Lower leg skin (tissue), 4 donors: ENCODE results near the gene NFATC2. TPM values are rescaled to one million over a fixed set of nuclear protein-coding genes. Genes with fewer than 3 reads are reported as not detected.

Experiments
- DNase-seq, 2 donors: peaks; one replicate each; pipeline ENCODE4 v3.0.0-alpha.2; 2019; ENCODE audit warnings: low spot score in 2 of 2
- H3K4me3 ChIP-seq: fragments of 200-600 bp; sonication (generic); 2 replicates; pipeline ENCODE4 v1.5.1; 2017; ENCODE audit warnings: mild to moderate bottlenecking, low read depth; ENCODE audit not compliant: poor library complexity, severe bottlenecking
- POLR2A ChIP-seq, 2 donors: fragments of 450-650 bp; IDR thresholded peaks; one replicate each; pipeline ENCODE4 v1.6.1; 2016 to 2017; ENCODE audit warnings: antibody characterized with exemption in 2 of 2, mild to moderate bottlenecking in 1 of 2, moderate library complexity in 1 of 2
- WGBS, 2 donors: methylation state at CpG; one replicate each; pipeline ENCODE4 v1.1.5; 2018; 5-methylcytosine and 5-hydroxymethylcytosine counted together
- intact Hi-C: fragments of 100-400 bp; cut with DNase I; formaldehyde crosslinking; loops from one replicate; pipeline ENCODE4 v1.15.0; 2023; ENCODE audit warnings: low total_unique reads
- total RNA-seq, 4 donors: library from RNA; depleted of rRNA; stranded (reverse); fragments of >200 nt; gene quantifications; one replicate each; pipeline ENCODE4 v1.1.0, GENCODE V29; 2016
- TF ChIP-seq, protein P1 (sequence below), 3 donors: fragments of 450-650 bp; IDR thresholded peaks; one replicate each; pipeline ENCODE4 v1.5.1; 2016; ENCODE audit warnings: antibody characterized with exemption in 3 of 3, mild to moderate bottlenecking in 3 of 3, moderate library complexity in 2 of 3

Gene NFATC2
- total RNA-seq, 4 donors from 2014 or later: 4.0 to 10.4 (median 5.1) TPM

DNA sequence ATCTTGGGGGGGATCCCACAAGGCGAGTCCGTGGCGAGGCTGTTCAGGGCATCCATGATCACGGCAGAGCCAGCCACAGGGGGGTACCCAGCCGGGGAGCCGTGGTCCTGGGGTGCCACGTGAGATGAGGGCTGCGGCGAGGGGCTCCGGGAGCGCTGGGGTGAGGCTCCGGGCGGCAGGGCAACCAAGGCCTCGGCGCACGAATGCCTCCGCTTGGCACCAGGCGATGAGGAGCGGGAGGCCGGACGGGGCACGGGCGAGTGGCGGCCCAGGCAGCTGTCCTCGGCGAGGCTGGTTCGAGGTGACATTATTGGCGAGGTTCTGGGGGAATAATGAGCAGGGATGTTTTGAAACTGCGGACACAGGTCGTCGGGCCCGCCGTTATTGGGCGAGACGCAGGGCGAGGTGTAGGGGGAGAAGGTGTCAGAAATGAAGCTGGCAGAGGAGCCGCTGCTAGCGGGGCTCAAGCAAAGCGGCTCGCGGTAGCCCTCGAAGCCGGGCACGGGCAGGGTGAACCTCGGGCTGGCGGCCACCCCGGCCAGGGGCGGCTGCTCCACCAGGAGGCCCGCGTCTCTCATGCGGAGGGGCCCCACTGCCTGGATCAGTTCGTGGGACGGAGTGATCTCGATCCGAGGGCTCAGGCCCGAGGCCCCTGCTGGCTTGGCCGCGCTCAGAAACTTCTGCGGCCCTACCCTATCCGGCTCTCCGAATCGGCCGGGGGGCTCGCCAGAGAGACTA lies 19.1 kb downstream of the NFATC2 start:
- WGBS, 2 donors: 96 to 97% methylated on average over 58 to 64 of the region's 64 CpGs
- intact Hi-C loops: no loop called here
- TF ChIP-seq POLR2A (IDR thresholded peaks at IDR 0.05): no peak
- TF ChIP-seq, protein P1, sequence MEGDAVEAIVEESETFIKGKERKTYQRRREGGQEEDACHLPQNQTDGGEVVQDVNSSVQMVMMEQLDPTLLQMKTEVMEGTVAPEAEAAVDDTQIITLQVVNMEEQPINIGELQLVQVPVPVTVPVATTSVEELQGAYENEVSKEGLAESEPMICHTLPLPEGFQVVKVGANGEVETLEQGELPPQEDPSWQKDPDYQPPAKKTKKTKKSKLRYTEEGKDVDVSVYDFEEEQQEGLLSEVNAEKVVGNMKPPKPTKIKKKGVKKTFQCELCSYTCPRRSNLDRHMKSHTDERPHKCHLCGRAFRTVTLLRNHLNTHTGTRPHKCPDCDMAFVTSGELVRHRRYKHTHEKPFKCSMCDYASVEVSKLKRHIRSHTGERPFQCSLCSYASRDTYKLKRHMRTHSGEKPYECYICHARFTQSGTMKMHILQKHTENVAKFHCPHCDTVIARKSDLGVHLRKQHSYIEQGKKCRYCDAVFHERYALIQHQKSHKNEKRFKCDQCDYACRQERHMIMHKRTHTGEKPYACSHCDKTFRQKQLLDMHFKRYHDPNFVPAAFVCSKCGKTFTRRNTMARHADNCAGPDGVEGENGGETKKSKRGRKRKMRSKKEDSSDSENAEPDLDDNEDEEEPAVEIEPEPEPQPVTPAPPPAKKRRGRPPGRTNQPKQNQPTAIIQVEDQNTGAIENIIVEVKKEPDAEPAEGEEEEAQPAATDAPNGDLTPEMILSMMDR (IDR thresholded peaks at IDR 0.05): no peak
- H3K4me3 ChIP-seq: no peak overlapping the region
- no peak for DNase-seq

DNA sequence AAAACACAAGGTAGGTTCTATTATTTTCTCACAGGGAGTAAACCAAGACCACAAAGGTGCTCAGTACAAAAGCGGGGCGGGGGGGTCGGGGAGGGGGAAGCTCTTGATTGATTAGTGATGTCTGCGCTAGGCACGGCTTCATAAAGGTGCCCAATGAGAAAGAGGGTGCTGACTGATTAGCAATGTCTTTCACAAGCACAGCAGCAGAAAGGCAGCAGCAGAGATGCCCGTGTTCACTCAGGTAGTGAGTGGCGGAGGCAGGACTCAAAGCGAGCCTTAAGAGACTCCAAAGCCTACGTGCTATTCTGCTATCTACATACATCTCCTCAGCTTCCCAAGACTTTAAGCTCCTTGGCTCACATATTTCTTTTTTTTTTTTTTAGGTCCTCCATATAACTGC lies 20.3 kb downstream of the NFATC2 start:
- no peak for DNase-seq
- 89 to 96% methylated on average over 9 of the region's 9 CpGs for WGBS, 2 donors
- TF ChIP-seq POLR2A (IDR thresholded peaks at IDR 0.05): no peak
- no peak overlapping the region for H3K4me3 ChIP-seq
- intact Hi-C loops: no loop called here

DNA sequence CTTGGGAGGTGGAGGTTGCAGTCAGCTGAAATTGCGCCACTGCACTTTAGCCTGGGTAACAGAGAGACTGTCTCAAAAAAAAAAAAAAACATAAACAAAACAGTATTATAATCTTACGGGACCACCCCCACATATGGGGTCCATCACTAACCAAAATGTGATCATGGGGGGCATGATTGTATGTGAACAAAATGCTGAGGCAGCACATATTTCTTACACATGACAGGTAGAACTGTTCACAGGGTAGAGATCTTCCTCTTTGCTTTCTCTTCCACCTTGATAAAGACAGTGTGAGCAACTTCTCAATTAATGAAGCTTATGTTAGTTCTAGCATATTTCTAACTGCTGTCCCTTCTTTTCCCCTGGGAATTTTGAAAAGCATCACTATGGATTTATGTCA lies 24.7 kb downstream of the NFATC2 start:
- WGBS, 2 donors: 71 to 88% methylated on average over 2 of the region's 2 CpGs
- H3K4me3 ChIP-seq: no peak overlapping the region
- DNase-seq: no peak
- TF ChIP-seq, protein P1 (IDR thresholded peaks at IDR 0.05): no peak
- no peak for TF ChIP-seq POLR2A (IDR thresholded peaks at IDR 0.05)
- intact Hi-C loops: no loop called here

DNA sequence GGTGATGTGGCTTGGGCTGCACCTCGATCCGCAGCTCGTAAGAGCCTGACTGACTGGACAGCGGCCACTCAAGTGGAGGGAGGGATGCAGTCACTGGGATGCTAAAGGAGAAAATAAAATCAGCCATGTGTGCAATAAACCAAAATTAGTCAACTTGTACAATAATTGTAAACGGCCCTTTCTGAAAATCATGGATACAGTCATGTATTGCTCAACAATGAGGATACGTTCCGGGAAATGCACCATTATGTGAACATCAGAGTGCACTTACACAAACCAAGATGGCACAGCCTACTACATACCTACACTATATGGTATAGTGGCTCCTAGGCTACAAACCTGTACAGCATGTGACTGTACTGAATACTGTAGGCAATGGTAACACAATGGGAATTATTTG lies 25.7 kb downstream of the NFATC2 start:
- no peak overlapping the region for H3K4me3 ChIP-seq
- WGBS, 2 donors: 99 to 100% methylated on average over 7 of the region's 7 CpGs
- TF ChIP-seq POLR2A (IDR thresholded peaks at IDR 0.05): no peak
- TF ChIP-seq, protein P1 (IDR thresholded peaks at IDR 0.05): no peak
- no peak for DNase-seq
- intact Hi-C loops: no loop called here

DNA sequence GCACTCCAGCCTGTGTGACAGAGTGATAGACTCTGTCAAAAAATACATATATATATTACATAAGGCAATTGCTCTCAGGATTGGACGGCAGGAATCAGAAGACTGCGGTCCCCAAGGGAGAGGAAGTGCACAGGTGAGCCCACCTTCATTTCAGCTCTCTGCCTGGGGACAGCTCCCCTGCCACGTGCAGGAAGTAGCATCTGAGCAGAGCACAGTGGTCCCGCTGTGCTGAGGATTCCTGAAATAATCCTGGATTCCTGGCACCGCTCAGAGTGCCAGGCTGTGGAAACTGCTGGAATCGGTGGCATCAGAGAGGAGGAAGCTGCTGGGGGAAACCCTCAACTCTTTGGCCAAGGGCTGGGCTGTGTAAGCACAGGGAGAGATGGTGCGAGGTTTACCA lies 27.7 kb downstream of the NFATC2 start:
- TF ChIP-seq, protein P1 (IDR thresholded peaks at IDR 0.05): no peak
- TF ChIP-seq POLR2A (IDR thresholded peaks at IDR 0.05): no peak
- no peak for DNase-seq
- 91% methylated on average over 7 of the region's 7 CpGs for WGBS, 2 donors
- intact Hi-C loops: no loop called here
- H3K4me3 ChIP-seq: no peak overlapping the region

DNA sequence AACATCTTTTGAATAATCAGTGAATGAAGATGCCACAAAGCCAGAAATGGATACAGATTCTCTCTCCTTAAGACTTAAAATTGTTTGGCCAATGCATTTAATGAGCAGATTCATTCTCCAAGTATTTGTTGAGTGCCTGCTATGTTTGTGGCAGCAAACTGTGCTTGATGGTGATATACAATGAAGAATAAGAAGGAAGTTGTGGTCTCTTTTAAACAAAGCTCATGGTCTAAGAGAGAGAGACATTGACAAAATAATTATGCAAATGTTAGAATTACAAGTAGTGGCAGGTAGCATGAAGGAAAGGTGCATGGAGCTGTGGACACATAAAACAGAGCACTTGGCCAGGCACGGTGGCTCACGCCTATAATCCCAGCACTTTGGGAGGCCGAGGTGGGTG lies 28.3 kb downstream of the NFATC2 start:
- 89 to 94% methylated on average over 3 of the region's 3 CpGs for WGBS, 2 donors
- no peak for DNase-seq
- intact Hi-C loops: no loop called here
- no peak for TF ChIP-seq POLR2A (IDR thresholded peaks at IDR 0.05)
- TF ChIP-seq, protein P1 (IDR thresholded peaks at IDR 0.05): no peak
- no peak overlapping the region for H3K4me3 ChIP-seq
